SU-DHL-6 (cell line): Measurements from ENCODE around the gene MAP3K19.

ENCODE experiments used
- H2AFZ ChIP-seq: fragments of 200-600 bp; sonication (generic); 2 replicates; pipeline ENCODE4 v1.6.1; 2014; ENCODE audit warnings: low read depth, mild to moderate bottlenecking, moderate library complexity, mixed read lengths, antibody characterized with exemption, low read length; ENCODE audit not compliant: severe bottlenecking
- H3F3A ChIP-seq: fragments of 200-600 bp; shearing (Covaris generic); 2 replicates; pipeline ENCODE4 v1.6.0; 2016; ENCODE audit warnings: antibody characterized with exemption, mild to moderate bottlenecking; ENCODE audit not compliant: insufficient read depth
- H3K27ac ChIP-seq: fragments of 200-600 bp; sonication (generic); 2 replicates; pipeline ENCODE4 v1.5.1; 2016; ENCODE audit warnings: low read depth, mild to moderate bottlenecking, low read length, moderate library complexity, mixed read lengths
- H3K27me3 ChIP-seq: fragments of 200-600 bp; sonication (generic), shearing (Covaris generic); 2 replicates; pipeline ENCODE4 v1.6.0; 2014; ENCODE audit warnings: mild to moderate bottlenecking, low read length
- H3K36me3 ChIP-seq: fragments of 200-600 bp; sonication (generic); 2 replicates; pipeline ENCODE4 v1.6.1; 2014; ENCODE audit warnings: mild to moderate bottlenecking, low read length, mixed read lengths
- H3K4me2 ChIP-seq: fragments of 300-600, 200-600 bp; shearing (Covaris generic), sonication (generic); 2 replicates; pipeline ENCODE4 v1.6.0; 2014; ENCODE audit warnings: low read length, low read depth, mild to moderate bottlenecking; ENCODE audit not compliant: poor library complexity, severe bottlenecking
- H3K4me3 ChIP-seq: fragments of 200-600 bp; sonication (generic); 2 replicates; pipeline ENCODE4 v1.5.1; 2014; ENCODE audit warnings: antibody characterized with exemption, low read length, mild to moderate bottlenecking, mixed read lengths; ENCODE audit not compliant: insufficient read depth, poor library complexity, severe bottlenecking
- H3K79me2 ChIP-seq: fragments of 200-600 bp; sonication (generic); 2 replicates; pipeline ENCODE4 v1.6.1; 2014; ENCODE audit warnings: mild to moderate bottlenecking, low read length, moderate library complexity; ENCODE audit not compliant: insufficient read depth
- H3K9ac ChIP-seq: fragments of 200-600 bp; sonication (generic); 2 replicates; pipeline ENCODE4 v1.7.0; 2014; ENCODE audit warnings: mild to moderate bottlenecking, low read length
- H3K9me2 ChIP-seq: fragments of 200-600 bp; sonication (generic); replicated peaks from 2 replicates; pipeline ENCODE4 v1.6.1; 2014; ENCODE audit warnings: low read length; ENCODE audit not compliant: insufficient read depth
- H3K9me3 ChIP-seq: fragments of 200-600 bp; sonication (generic); 2 replicates; pipeline ENCODE4 v1.6.1; 2014; ENCODE audit warnings: low read length, mixed read lengths; ENCODE audit not compliant: insufficient read depth
- H4K20me1 ChIP-seq: fragments of 200-600 bp; sonication (generic); 2 replicates; pipeline ENCODE4 v1.6.1; 2014; ENCODE audit warnings: low read depth, mild to moderate bottlenecking, antibody characterized with exemption, low read length, moderate library complexity, mixed read lengths
- CTCF ChIP-seq: fragments of 200-600 bp; sonication (generic); IDR thresholded peaks from one replicate; pipeline ENCODE4 v1.5.1; 2017; ENCODE audit warnings: antibody characterized with exemption, mild to moderate bottlenecking, low read length, moderate library complexity; ENCODE audit not compliant: insufficient read depth, poor library complexity, severe bottlenecking
- EZH2phosphoT487 ChIP-seq: fragments of 200-600 bp; sonication (generic), shearing (Covaris generic); conservative IDR thresholded peaks from 2 replicates; pipeline ENCODE4 v1.6.1; 2018; ENCODE audit warnings: mild to moderate bottlenecking, antibody characterized with exemption, low read length, moderate library complexity, mixed read lengths

MAP3K19 gene

GRCh38 chr2:134946073-134946472 is 101.2 kb downstream of the MAP3K19 start:
- Histone ChIP-seq H3K9me2 (no peaks in the 10 kb centered on the region), H2AFZ (no peak overlapping the region), H3F3A (peaks cover 11% of the 10 kb centered on the region; the same call in 1 of the 2 replicates), H3K79me2 (peaks cover 17% of the 10 kb centered on the region), H3K4me2 (no peak overlapping the region), H3K27ac (no peak overlapping the region), H3K9me3 (no peaks in the 10 kb centered on the region), H3K27me3 (no peaks in the 10 kb centered on the region), H4K20me1 (peaks cover 17% of the 10 kb centered on the region; the same call in 1 of the 2 replicates), H3K9ac (no peak overlapping the region), H3K36me3 (peaks cover 66% of the 10 kb centered on the region), H3K4me3 (no peak overlapping the region)
- TF ChIP-seq CTCF (no peak), EZH2phosphoT487 (no peak)

GRCh38 chr2:134944975-134945374 is 102.3 kb downstream of the MAP3K19 start:
- Histone ChIP-seq H3K4me3 (no peak overlapping the region), H4K20me1 (peaks cover 10% of the 10 kb centered on the region; the same call in 1 of the 2 replicates), H3K79me2 (peaks cover 22% of the 10 kb centered on the region), H3K36me3 (peaks cover 64% of the 10 kb centered on the region), H3K9ac (no peak overlapping the region), H3K9me2 (no peaks in the 10 kb centered on the region), H3K4me2 (no peak overlapping the region), H2AFZ (no peak overlapping the region), H3K27ac (no peak overlapping the region), H3K9me3 (no peaks in the 10 kb centered on the region), H3K27me3 (no peaks in the 10 kb centered on the region), H3F3A (peaks cover 16% of the 10 kb centered on the region; the same call in 1 of the 2 replicates)
- TF ChIP-seq CTCF (no peak), EZH2phosphoT487 (no peak)

DNA sequence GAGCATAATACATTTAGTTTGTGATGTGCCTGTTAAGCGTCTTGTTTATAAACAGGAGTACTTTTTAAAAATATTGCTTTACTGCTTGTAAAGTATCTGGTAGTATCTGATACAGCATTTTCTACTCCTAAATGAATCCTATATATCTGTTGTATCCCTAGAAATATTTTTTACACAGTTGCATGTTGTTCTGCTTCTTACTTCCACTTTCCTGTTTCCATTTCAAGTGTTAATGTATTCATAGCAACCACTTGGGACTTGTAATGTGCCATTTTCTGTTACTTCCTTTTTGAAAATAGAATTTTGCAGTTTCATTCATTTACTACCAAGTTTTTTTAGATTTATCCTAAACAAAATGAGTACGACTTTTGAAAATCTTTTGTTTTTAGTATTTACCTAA is 103.7 kb downstream of the MAP3K19 start:
- peaks cover 32% of the 10 kb centered on the region for H3K79me2 ChIP-seq
- no peaks in the 10 kb centered on the region for H3K9me3 ChIP-seq
- no peak overlapping the region for H3K9ac ChIP-seq
- TF ChIP-seq EZH2phosphoT487: no peak
- no peak for TF ChIP-seq CTCF
- H3K4me2 ChIP-seq: peak overlapping the region; percentile 21
- H2AFZ ChIP-seq: no peak overlapping the region
- H3K36me3 ChIP-seq: peaks cover 69% of the 10 kb centered on the region
- H4K20me1 ChIP-seq: peaks cover 16% of the 10 kb centered on the region; the same call in 1 of the 2 replicates
- no peaks in the 10 kb centered on the region for H3K27me3 ChIP-seq
- no peak overlapping the region for H3K4me3 ChIP-seq
- peak overlapping the region; percentile 40 for H3K27ac ChIP-seq
- no peaks in the 10 kb centered on the region for H3K9me2 ChIP-seq
- H3F3A ChIP-seq: peaks cover 23% of the 10 kb centered on the region; the same call in 1 of the 2 replicates
